ENCODE data around the gene SMAD9. TPM values are rescaled to one million over a fixed set of nuclear protein-coding genes. Genes with fewer than 3 reads are reported as not detected.

SMAD9 gene
- total RNA-seq, 2 experiments from 2014 or later = not detected

- H3K27ac Mint-ChIP-seq = no peak overlapping the region
- POLR2A ChIA-PET = no interaction called here
- H3K9me3 Mint-ChIP-seq (ENCODE audit: insufficient read depth) = no peaks in the 10 kb centered on the region
- ATAC-seq = no peak
- no peaks in the 10 kb centered on the region for H3K36me3 Mint-ChIP-seq (ENCODE audit: low read depth)
- no peak for DNase-seq
- no peaks in the 10 kb centered on the region for H3K4me1 Mint-ChIP-seq (ENCODE audit: low read depth)
- H3K27me3 Mint-ChIP-seq (ENCODE audit: low read depth) = peaks cover 9% of the 10 kb centered on the region
- CTCF ChIA-PET = no interaction called here
- H3K4me3 Mint-ChIP-seq = no peak overlapping the region
Measured at GRCh38 chr13:36801035-36801434, 119.0 kb downstream of the SMAD9 start.

- ChIA-PET CTCF (no interaction called here), POLR2A (no interaction called here)
- H3K4me1 Mint-ChIP-seq (ENCODE audit: low read depth) = no peaks in the 10 kb centered on the region
- H3K27ac Mint-ChIP-seq = no peak overlapping the region
- no peaks in the 10 kb centered on the region for H3K9me3 Mint-ChIP-seq (ENCODE audit: insufficient read depth)
- H3K36me3 Mint-ChIP-seq (ENCODE audit: low read depth) = no peaks in the 10 kb centered on the region
- H3K27me3 Mint-ChIP-seq (ENCODE audit: low read depth) = peaks cover 4% of the 10 kb centered on the region
- DNase-seq (no peak), ATAC-seq (no peak)
- H3K4me3 Mint-ChIP-seq = no peak overlapping the region
Measured at GRCh38 chr13:36796052-36796451, 124.0 kb downstream of the SMAD9 start.

GRCh38 chr13:36795463-36795862 is 124.6 kb downstream of the SMAD9 start:
- CTCF ChIA-PET = no interaction called here
- ATAC-seq = no peak
- H3K9me3 Mint-ChIP-seq (ENCODE audit: insufficient read depth) = no peaks in the 10 kb centered on the region
- H3K4me1 Mint-ChIP-seq (ENCODE audit: low read depth) = no peaks in the 10 kb centered on the region
- no peaks in the 10 kb centered on the region for H3K36me3 Mint-ChIP-seq (ENCODE audit: low read depth)
- DNase-seq = no peak
- POLR2A ChIA-PET = no interaction called here
- H3K4me3 Mint-ChIP-seq = no peak overlapping the region
- peaks cover 4% of the 10 kb centered on the region for H3K27me3 Mint-ChIP-seq (ENCODE audit: low read depth)
- H3K27ac Mint-ChIP-seq = no peak overlapping the region

Other genes with a start within 250 kb of the SMAD9 start
- gene SERTM1, start 246.2 kb downstream of the SMAD9 start, total RNA-seq = not detected
- 10 to 100 TPM; 12.8 to 13.9 TPM for gene RFXAP, start 101.0 kb downstream of the SMAD9 start, total RNA-seq
- 10 to 100 TPM; 32.0 to 33.8 TPM for gene ALG5, start 79.1 kb upstream of the SMAD9 start, total RNA-seq
- 100 to 1,000 TPM; 109 to 122 TPM for gene EXOSC8, start 80.5 kb upstream of the SMAD9 start, total RNA-seq
- gene SUPT20H, start 139.4 kb upstream of the SMAD9 start, total RNA-seq = 10 to 100 TPM; 67.4 to 71.5 TPM
- gene CSNK1A1L, start 185.4 kb upstream of the SMAD9 start, total RNA-seq = not detected